K562 (cell line): ENCODE data around the gene RASSF1. TPM values are rescaled to one million over a fixed set of nuclear protein-coding genes. Genes with fewer than 3 reads are reported as not detected.

Source experiments
- C11orf30 ChIP-seq: fragments of 450-650 bp; IDR thresholded peaks from 2 replicates; pipeline ENCODE4 v1.6.1; 2016; ENCODE audit warnings: low read depth, mild to moderate bottlenecking
- CBX3 ChIP-seq, 2 experiments: IDR thresholded peaks; 1 replicate in 1 of 2; 2 replicates in 1 of 2; pipeline ENCODE4 v1.6.1; 2012; ENCODE audit warnings: inconsistent platforms in 2 of 2, low read length in 2 of 2, borderline replicate concordance in 1 of 2, control low read depth in 1 of 2
- HMG20B ChIP-seq: fragments of 250-450 bp; sonication (Bioruptor Pico); IDR thresholded peaks from 2 replicates; pipeline ENCODE4 v1.5.0; 2021; ENCODE audit warnings: mild to moderate bottlenecking
- KAT8 ChIP-seq: fragments of 450-650 bp; IDR thresholded peaks from 2 replicates; pipeline ENCODE4 v1.6.1; 2016; ENCODE audit warnings: low read depth, mild to moderate bottlenecking
- KLF1 ChIP-seq: fragments of 450-650 bp; IDR thresholded peaks from 2 replicates; pipeline ENCODE4 v1.6.1; 2016; ENCODE audit warnings: missing genetic modification characterization, missing compliant biosample characterization
- RBFOX2 ChIP-seq: fragments of 200-400 bp; formaldehyde crosslinking; IDR thresholded peaks from 2 replicates; pipeline ENCODE4 v1.6.1; 2017; ENCODE audit warnings: low read depth, mild to moderate bottlenecking, low read length, moderate library complexity
- RHOXF2B ChIP-seq: fragments of 250-450 bp; sonication (Bioruptor Pico); conservative IDR thresholded peaks from 2 replicates; pipeline ENCODE4 v1.5.1; 2021
- TEAD1 ChIP-seq, 2 experiments: fragments of 450-650 bp in 1 of 2; sonication (generic) in 1 of 2; formaldehyde crosslinking; IDR thresholded peaks; 2 replicates each; pipeline versions ENCODE4 v1.4.0 to v1.8.0; 2020 to 2022; ENCODE audit warnings: mild to moderate bottlenecking in 2 of 2, missing genetic modification reagents in 1 of 2
- YBX1 ChIP-seq: fragments of 450-650 bp; IDR thresholded peaks from 2 replicates; pipeline ENCODE4 v1.7.1; 2016; ENCODE audit warnings: mild to moderate bottlenecking
- ZNF239 ChIP-seq: fragments of 250-450 bp; sonication (Bioruptor Pico); IDR thresholded peaks from 2 replicates; pipeline ENCODE4 v1.4.0; 2020; ENCODE audit warnings: mild to moderate bottlenecking
- ZNF586 ChIP-seq: fragments of 450-650 bp; formaldehyde crosslinking; conservative IDR thresholded peaks from 2 replicates; pipeline ENCODE4 v1.4.0; 2020; ENCODE audit warnings: mild to moderate bottlenecking, moderate library complexity
- ZNF717 ChIP-seq: fragments of 250-450 bp; sonication (Bioruptor Pico); IDR thresholded peaks from 2 replicates; pipeline ENCODE4 v1.5.0; 2021
- polyA plus RNA-seq, 8 experiments: library from polyadenylated mRNA; depleted of rRNA in 4 of 8; stranded (reverse) in 5 of 8; unstranded in 3 of 8; fragments of >200 nt; fragmentation: Nextera tagmentation in 2 of 8; fragmentation: Illumina TruSeq in 1 of 8; extraction: Ambion mirVana in 2 of 8; extraction: Trizol in 1 of 8; gene quantifications; 2 replicates each; pipeline versions ENCODE4 v1.2.1 to v1.2.3, GENCODE V29; 2011 to 2014; ENCODE audit warnings: inconsistent platforms in 1 of 8, missing spikeins in 1 of 8
- total RNA-seq, 7 experiments: library from RNA; depleted of rRNA in 6 of 7; stranded (reverse); fragments of >200 nt in 6 of 7; fragmentation: Illumina TruSeq in 2 of 7; extraction: Trizol in 2 of 7; gene quantifications; 2 replicates each; pipeline versions ENCODE4 v1.2.1 to v1.2.3, GENCODE V29; 2011 to 2021; ENCODE audit warnings: low replicate concordance in 1 of 7
- TF ChIP-seq, protein P1 (sequence below): fragments of 450-650 bp; IDR thresholded peaks from 2 replicates; pipeline ENCODE4 v1.6.1; 2018; ENCODE audit not compliant: partially characterized antibody
- TF ChIP-seq, protein P2 (sequence below): IDR thresholded peaks from 3 replicates; pipeline ENCODE4 v1.6.1; 2011; ENCODE audit warnings: borderline replicate concordance, mild to moderate bottlenecking; ENCODE audit not compliant: insufficient read length, insufficient read depth
- TF ChIP-seq, protein P3 (sequence below): fragments of 450-650 bp; formaldehyde crosslinking; IDR thresholded peaks from 2 replicates; pipeline ENCODE4 v1.4.0; 2022; ENCODE audit warnings: missing genetic modification characterization
- TF ChIP-seq, protein P4 (sequence below): fragments of 250-450 bp; sonication (Bioruptor Pico); IDR thresholded peaks from 2 replicates; pipeline ENCODE4 v1.4.0; 2020; ENCODE audit warnings: mild to moderate bottlenecking, moderate library complexity, borderline replicate concordance

RASSF1 gene
- total and polyA plus RNA-seq, 9 of the 15 experiments (the other 6 are each of a cell fraction or from before 2014, with no cell fraction given), result 3.6 to 57.1 (median 24.6) TPM

DNA sequence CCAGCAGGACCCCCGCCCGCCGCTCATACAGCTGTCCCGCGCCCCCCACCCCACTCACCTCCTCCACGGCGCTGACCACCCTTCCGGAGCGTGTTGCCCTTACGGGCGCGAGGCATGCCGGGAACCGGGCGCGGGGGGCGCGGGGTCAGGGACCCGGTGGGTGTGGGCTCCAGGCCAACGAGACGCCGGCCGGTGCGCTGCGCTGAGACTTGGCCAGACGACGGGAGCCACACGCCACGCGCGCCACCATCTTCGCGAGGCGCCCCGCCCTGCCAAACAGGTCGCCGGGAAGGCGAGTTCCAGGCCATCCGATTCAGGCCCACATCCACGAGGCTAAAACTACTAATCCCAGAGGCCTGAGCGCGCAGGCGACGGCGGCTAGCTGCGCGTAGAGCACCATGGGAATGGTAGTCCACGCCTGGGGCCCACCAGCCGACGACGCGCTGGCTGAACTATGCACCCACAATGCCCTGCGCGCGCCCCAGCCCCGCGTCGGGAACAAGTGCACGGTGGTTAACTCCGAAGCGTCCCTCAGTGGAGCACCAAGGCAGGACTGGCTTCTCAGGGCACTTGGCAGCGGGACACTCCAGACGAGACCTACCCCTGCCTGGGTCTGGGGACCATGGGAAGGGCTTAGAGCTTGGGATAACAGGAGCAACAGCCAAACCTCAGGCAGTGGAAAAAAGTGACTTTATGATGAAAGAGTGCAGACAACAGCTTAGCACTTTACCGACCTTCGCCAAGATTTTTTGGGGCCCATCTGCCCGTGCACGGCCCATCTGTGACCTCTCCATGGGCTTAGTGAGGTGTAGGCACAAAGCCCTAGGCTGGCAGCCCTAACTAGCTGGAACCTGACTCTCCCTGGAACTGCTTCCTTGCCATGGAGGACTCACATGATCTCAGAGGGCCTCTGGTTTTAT, 48.2 kb downstream of the RASSF1 start, which contains the start of gene IFRD2 (continued):
- TF ChIP-seq, protein P1, sequence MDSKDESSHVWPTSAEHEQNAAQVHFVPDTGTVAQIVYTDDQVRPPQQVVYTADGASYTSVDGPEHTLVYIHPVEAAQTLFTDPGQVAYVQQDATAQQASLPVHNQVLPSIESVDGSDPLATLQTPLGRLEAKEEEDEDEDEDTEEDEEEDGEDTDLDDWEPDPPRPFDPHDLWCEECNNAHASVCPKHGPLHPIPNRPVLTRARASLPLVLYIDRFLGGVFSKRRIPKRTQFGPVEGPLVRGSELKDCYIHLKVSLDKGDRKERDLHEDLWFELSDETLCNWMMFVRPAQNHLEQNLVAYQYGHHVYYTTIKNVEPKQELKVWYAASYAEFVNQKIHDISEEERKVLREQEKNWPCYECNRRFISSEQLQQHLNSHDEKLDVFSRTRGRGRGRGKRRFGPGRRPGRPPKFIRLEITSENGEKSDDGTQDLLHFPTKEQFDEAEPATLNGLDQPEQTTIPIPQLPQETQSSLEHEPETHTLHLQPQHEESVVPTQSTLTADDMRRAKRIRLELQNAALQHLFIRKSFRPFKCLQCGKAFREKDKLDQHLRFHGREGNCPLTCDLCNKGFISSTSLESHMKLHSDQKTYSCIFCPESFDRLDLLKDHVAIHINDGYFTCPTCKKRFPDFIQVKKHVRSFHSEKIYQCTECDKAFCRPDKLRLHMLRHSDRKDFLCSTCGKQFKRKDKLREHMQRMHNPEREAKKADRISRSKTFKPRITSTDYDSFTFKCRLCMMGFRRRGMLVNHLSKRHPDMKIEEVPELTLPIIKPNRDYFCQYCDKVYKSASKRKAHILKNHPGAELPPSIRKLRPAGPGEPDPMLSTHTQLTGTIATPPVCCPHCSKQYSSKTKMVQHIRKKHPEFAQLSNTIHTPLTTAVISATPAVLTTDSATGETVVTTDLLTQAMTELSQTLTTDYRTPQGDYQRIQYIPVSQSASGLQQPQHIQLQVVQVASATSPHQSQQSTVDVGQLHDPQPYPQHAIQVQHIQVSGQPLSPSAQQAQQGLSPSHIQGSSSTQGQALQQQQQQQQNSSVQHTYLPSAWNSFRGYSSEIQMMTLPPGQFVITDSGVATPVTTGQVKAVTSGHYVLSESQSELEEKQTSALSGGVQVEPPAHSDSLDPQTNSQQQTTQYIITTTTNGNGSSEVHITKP, result no peak
- TF ChIP-seq KLF1 (tag) (peak; percentile 87), ZNF239 (CRISPR knock-in tag) (peak; percentile 65; the same call in 1 of the 2 replicates), CBX3 (IDR thresholded peaks at IDR 0.05; ENCODE audit: borderline replicate concordance in 1 of 2, low read length in 2 of 2) (no peak), YBX1 (no peak), ZNF717 (CRISPR knock-in tag) (no peak), KAT8 (no peak), ZNF586 (CRISPR knock-in tag) (no peak), TEAD1 (CRISPR knock-in tag; IDR thresholded peaks at IDR 0.05) (peak in 1 of 2 experiments; percentile 92; a peak in 3 of 4 replicates), HMG20B (CRISPR knock-in tag) (no peak), RHOXF2B (CRISPR knock-in tag) (no peak), RBFOX2 (peak; percentile 86), C11orf30 (peak; percentile 88)
- TF ChIP-seq, protein P2, sequence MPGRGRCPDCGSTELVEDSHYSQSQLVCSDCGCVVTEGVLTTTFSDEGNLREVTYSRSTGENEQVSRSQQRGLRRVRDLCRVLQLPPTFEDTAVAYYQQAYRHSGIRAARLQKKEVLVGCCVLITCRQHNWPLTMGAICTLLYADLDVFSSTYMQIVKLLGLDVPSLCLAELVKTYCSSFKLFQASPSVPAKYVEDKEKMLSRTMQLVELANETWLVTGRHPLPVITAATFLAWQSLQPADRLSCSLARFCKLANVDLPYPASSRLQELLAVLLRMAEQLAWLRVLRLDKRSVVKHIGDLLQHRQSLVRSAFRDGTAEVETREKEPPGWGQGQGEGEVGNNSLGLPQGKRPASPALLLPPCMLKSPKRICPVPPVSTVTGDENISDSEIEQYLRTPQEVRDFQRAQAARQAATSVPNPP, result no peak
- TF ChIP-seq, protein P3, sequence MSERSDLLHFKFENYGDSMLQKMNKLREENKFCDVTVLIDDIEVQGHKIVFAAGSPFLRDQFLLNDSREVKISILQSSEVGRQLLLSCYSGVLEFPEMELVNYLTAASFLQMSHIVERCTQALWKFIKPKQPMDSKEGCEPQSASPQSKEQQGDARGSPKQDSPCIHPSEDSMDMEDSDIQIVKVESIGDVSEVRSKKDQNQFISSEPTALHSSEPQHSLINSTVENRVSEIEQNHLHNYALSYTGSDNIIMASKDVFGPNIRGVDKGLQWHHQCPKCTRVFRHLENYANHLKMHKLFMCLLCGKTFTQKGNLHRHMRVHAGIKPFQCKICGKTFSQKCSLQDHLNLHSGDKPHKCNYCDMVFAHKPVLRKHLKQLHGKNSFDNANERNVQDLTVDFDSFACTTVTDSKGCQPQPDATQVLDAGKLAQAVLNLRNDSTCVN, result peak; percentile 19; the same call in 1 of the 2 replicates
- TF ChIP-seq, protein P4, sequence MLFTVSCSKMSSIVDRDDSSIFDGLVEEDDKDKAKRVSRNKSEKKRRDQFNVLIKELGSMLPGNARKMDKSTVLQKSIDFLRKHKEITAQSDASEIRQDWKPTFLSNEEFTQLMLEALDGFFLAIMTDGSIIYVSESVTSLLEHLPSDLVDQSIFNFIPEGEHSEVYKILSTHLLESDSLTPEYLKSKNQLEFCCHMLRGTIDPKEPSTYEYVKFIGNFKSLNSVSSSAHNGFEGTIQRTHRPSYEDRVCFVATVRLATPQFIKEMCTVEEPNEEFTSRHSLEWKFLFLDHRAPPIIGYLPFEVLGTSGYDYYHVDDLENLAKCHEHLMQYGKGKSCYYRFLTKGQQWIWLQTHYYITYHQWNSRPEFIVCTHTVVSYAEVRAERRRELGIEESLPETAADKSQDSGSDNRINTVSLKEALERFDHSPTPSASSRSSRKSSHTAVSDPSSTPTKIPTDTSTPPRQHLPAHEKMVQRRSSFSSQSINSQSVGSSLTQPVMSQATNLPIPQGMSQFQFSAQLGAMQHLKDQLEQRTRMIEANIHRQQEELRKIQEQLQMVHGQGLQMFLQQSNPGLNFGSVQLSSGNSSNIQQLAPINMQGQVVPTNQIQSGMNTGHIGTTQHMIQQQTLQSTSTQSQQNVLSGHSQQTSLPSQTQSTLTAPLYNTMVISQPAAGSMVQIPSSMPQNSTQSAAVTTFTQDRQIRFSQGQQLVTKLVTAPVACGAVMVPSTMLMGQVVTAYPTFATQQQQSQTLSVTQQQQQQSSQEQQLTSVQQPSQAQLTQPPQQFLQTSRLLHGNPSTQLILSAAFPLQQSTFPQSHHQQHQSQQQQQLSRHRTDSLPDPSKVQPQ (CRISPR knock-in tag), result no peak
